OCI-LY1 (cell line): ENCODE measurements around the gene HERC6.

Experiments used
- EZH2 ChIP-seq: fragments of 200-600 bp; sonication (generic), shearing (Covaris generic); IDR thresholded peaks from 2 replicates; pipeline ENCODE4 v1.8.0; 2017; ENCODE audit warnings: borderline replicate concordance, mixed run types, mild to moderate bottlenecking, antibody characterized with exemption, low read length, moderate library complexity, mixed read lengths
- TF ChIP-seq, protein P1 (sequence below): fragments of 200-600 bp; sonication (generic), shearing (Covaris generic); IDR thresholded peaks from 2 replicates; pipeline ENCODE4 v1.5.1; 2017; ENCODE audit warnings: mild to moderate bottlenecking, antibody characterized with exemption, low read length, moderate library complexity, mixed read lengths

DNA sequence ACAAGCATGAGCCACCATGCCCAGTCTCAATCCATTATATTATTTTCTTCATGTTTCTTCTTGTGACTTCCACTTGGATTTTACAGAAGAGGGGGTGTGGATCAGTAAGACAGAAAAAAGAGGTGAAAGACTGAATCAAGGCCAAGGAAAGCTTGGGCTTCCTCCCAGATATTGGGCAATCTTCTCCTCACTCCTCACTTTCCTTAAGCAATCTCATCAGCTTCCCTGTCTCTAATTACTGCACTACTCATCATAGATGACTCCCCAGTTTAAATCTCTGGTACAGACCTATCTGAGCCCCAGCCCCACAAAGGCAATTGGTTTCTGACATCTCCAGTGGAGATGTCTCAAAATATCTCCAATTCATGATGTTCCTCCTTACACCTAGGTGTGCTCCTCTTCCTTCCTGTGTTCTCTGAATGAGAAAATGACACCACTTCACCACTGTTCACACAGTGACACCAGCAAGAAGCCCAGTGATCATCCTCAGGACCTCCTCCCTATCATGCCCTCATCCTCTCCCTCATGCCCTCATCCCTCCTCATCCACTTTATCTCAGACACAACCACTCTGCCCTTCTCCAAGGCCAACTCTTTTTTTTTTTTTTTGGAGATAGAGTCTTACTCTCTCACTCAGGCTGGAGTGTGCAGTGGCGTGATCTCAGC, 44.8 kb upstream of the HERC6 start:
- TF ChIP-seq, protein P1, sequence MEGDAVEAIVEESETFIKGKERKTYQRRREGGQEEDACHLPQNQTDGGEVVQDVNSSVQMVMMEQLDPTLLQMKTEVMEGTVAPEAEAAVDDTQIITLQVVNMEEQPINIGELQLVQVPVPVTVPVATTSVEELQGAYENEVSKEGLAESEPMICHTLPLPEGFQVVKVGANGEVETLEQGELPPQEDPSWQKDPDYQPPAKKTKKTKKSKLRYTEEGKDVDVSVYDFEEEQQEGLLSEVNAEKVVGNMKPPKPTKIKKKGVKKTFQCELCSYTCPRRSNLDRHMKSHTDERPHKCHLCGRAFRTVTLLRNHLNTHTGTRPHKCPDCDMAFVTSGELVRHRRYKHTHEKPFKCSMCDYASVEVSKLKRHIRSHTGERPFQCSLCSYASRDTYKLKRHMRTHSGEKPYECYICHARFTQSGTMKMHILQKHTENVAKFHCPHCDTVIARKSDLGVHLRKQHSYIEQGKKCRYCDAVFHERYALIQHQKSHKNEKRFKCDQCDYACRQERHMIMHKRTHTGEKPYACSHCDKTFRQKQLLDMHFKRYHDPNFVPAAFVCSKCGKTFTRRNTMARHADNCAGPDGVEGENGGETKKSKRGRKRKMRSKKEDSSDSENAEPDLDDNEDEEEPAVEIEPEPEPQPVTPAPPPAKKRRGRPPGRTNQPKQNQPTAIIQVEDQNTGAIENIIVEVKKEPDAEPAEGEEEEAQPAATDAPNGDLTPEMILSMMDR = no peak
- no peak for TF ChIP-seq EZH2
